H9 (cell line): ENCODE data around the gene ZNF236. TPM values are rescaled to one million over a fixed set of nuclear protein-coding genes. Genes with fewer than 3 reads are reported as not detected.
A peak's percentile ranks its signal among the peaks of the same experiment; 100 is the strongest.

Source experiments
- DNase-seq: peaks from one replicate; pipeline ENCODE4 v3.0.0-alpha.2; 2017
- H2AFZ ChIP-seq: one replicate; pipeline ENCODE4 v1.6.1; 2013; ENCODE audit warnings: mild to moderate bottlenecking, low read length, control low read depth, moderate library complexity
- H2AK5ac ChIP-seq: 2 replicates; pipeline ENCODE4 v1.6.1; 2013; ENCODE audit warnings: low read length, control low read depth, mixed read lengths; ENCODE audit not compliant: insufficient read length
- H2BK120ac ChIP-seq: one replicate; pipeline ENCODE4 v1.6.1; 2013; ENCODE audit warnings: low read depth, mild to moderate bottlenecking, low read length, control low read depth, inconsistent platforms; ENCODE audit not compliant: poor library complexity, severe bottlenecking
- H2BK12ac ChIP-seq: 2 replicates; pipeline ENCODE4 v1.6.1; 2013; ENCODE audit warnings: low read length, control low read depth, mixed read lengths, low read depth; ENCODE audit not compliant: insufficient read length
- H2BK15ac ChIP-seq: 2 replicates; pipeline ENCODE4 v1.6.1; 2013; ENCODE audit warnings: low read depth, low read length, control low read depth
- H2BK20ac ChIP-seq: one replicate; pipeline ENCODE4 v1.6.1; 2013; ENCODE audit warnings: low read depth, mild to moderate bottlenecking, low read length, control low read depth, inconsistent platforms; ENCODE audit not compliant: poor library complexity, severe bottlenecking
- H2BK5ac ChIP-seq: 2 replicates; pipeline ENCODE4 v1.6.1; 2013; ENCODE audit warnings: low read length, control low read depth, mixed read lengths; ENCODE audit not compliant: insufficient read length
- H3K14ac ChIP-seq: 2 replicates; pipeline ENCODE4 v1.6.1; 2013; ENCODE audit warnings: low read length, control low read depth; ENCODE audit not compliant: insufficient read depth
- H3K18ac ChIP-seq: 2 replicates; pipeline ENCODE4 v1.6.1; 2013; ENCODE audit warnings: low read depth, mild to moderate bottlenecking, mixed read lengths, low read length, control low read depth; ENCODE audit not compliant: insufficient read length
- H3K23ac ChIP-seq: 2 replicates; pipeline ENCODE4 v1.6.1; 2013; ENCODE audit warnings: low read length, control low read depth, mixed read lengths, low read depth; ENCODE audit not compliant: insufficient read length
- H3K23me2 ChIP-seq: 2 replicates; pipeline ENCODE4 v1.6.1; 2013; ENCODE audit warnings: low read depth, mild to moderate bottlenecking, mixed read lengths, low read length, control low read depth; ENCODE audit not compliant: insufficient read length, poor library complexity, severe bottlenecking
- H3K27ac ChIP-seq: 2 replicates; pipeline ENCODE4 v1.5.1; 2013; ENCODE audit warnings: low read length, control low read depth, mixed read lengths, low read depth; ENCODE audit not compliant: insufficient read length
- H3K27me3 ChIP-seq: 2 replicates; pipeline ENCODE4 v1.6.1; 2013; ENCODE audit warnings: low read length, control low read depth, inconsistent platforms; ENCODE audit not compliant: insufficient read depth
- H3K4ac ChIP-seq: 2 replicates; pipeline ENCODE4 v1.6.1; 2013; ENCODE audit warnings: low read depth, mild to moderate bottlenecking, control low read depth, inconsistent platforms, low read length, moderate library complexity
- H3K4me1 ChIP-seq: 2 replicates; pipeline ENCODE4 v1.6.1; 2013; ENCODE audit warnings: low read length, control low read depth, inconsistent platforms; ENCODE audit not compliant: insufficient read depth
- H3K4me2 ChIP-seq: 2 replicates; pipeline ENCODE4 v1.6.1; 2013; ENCODE audit warnings: low read length, control low read depth, mixed read lengths; ENCODE audit not compliant: insufficient read length, insufficient read depth
- H3K56ac ChIP-seq: 2 replicates; pipeline ENCODE4 v1.6.1; 2013; ENCODE audit warnings: low read depth, mild to moderate bottlenecking, mixed read lengths, low read length, control low read depth; ENCODE audit not compliant: insufficient read length
- H3K79me1 ChIP-seq: 2 replicates; pipeline ENCODE4 v1.6.1; 2013; ENCODE audit warnings: low read depth, mild to moderate bottlenecking, moderate library complexity, low read length, control low read depth, inconsistent platforms; ENCODE audit not compliant: insufficient read depth, poor library complexity, severe bottlenecking
- H3K79me2 ChIP-seq: 2 replicates; pipeline ENCODE4 v1.6.1; 2013; ENCODE audit warnings: low read length, control low read depth, inconsistent platforms; ENCODE audit not compliant: insufficient read depth
- H3K9ac ChIP-seq: 2 replicates; pipeline ENCODE4 v1.6.1; 2013; ENCODE audit warnings: low read length, control low read depth, mixed read lengths; ENCODE audit not compliant: insufficient read length; ENCODE audit errors: extremely low read depth
- H3K9me3 ChIP-seq: one replicate; pipeline ENCODE4 v1.6.1; 2013; ENCODE audit warnings: low read depth, low read length, inconsistent platforms; ENCODE audit not compliant: control insufficient read depth
- H3T11ph ChIP-seq: one replicate; pipeline ENCODE4 v1.6.1; 2013; ENCODE audit warnings: mild to moderate bottlenecking, low read length, control low read depth, inconsistent platforms
- H4K20me1 ChIP-seq: one replicate; pipeline ENCODE4 v1.6.1; 2013; ENCODE audit not compliant: control insufficient read depth, insufficient read length, insufficient read depth
- H4K5ac ChIP-seq: 2 replicates; pipeline ENCODE4 v1.6.1; 2013; ENCODE audit warnings: low read depth, mild to moderate bottlenecking, mixed read lengths, low read length, control low read depth; ENCODE audit not compliant: insufficient read length
- H4K8ac ChIP-seq: replicated peaks from 2 replicates; pipeline ENCODE4 v1.6.1; 2013; ENCODE audit warnings: low read length, control low read depth, mixed read lengths, low read depth; ENCODE audit not compliant: insufficient read length
- H4K91ac ChIP-seq: 2 replicates; pipeline ENCODE4 v1.6.1; 2013; ENCODE audit warnings: low read depth, mild to moderate bottlenecking, moderate library complexity, mixed read lengths, low read length, control low read depth; ENCODE audit not compliant: insufficient read length
- H3K27ac Mint-ChIP-seq, 3 experiments: 2 replicates in 2 of 3; 3 replicates in 1 of 3; pipeline ENCODE4 v1.8.0; 2020 to 2021; ENCODE audit warnings: mixed read lengths in 3 of 3, mild to moderate bottlenecking in 1 of 3, moderate library complexity in 1 of 3
- H3K27me3 Mint-ChIP-seq: 2 replicates; pipeline ENCODE4 v1.8.0; 2021; ENCODE audit warnings: low read depth, mild to moderate bottlenecking, moderate library complexity, mixed read lengths
- H3K36me3 Mint-ChIP-seq, 3 experiments: 2 replicates in 2 of 3; 3 replicates in 1 of 3; pipeline ENCODE4 v1.8.0; 2020 to 2021; ENCODE audit warnings: low read depth in 3 of 3, mixed read lengths in 3 of 3; ENCODE audit not compliant: insufficient read depth in 1 of 3
- H3K4me1 Mint-ChIP-seq, 2 experiments: 2 replicates each; pipeline ENCODE4 v1.8.0; 2020; ENCODE audit warnings: mixed read lengths in 2 of 2
- H3K4me3 Mint-ChIP-seq, 2 experiments: 2 replicates in 1 of 2; 3 replicates in 1 of 2; pipeline ENCODE4 v1.8.0; 2020 to 2021; ENCODE audit warnings: mild to moderate bottlenecking in 2 of 2, mixed read lengths in 2 of 2, moderate library complexity in 1 of 2
- H3K9me3 Mint-ChIP-seq, 2 experiments: 2 replicates in 1 of 2; 3 replicates in 1 of 2; pipeline ENCODE4 v1.8.0; 2020; ENCODE audit warnings: mild to moderate bottlenecking in 2 of 2, mixed read lengths in 2 of 2, moderate library complexity in 1 of 2
- CTCF ChIP-seq: fragments of 200-600 bp; sonication (generic); conservative IDR thresholded peaks from 3 replicates; pipeline ENCODE4 v1.8.0; 2021; ENCODE audit warnings: antibody characterized with exemption, mild to moderate bottlenecking
- WGBS: extraction: QIAGEN DNeasy Blood & Tissue Kit; methylation state at CpG from one replicate; pipeline ENCODE4 v1.1.7; 2013; ENCODE audit warnings: missing lambda C conversion rate, low lambda C conversion rate, mixed read lengths; ENCODE audit not compliant: insufficient read length; ENCODE audit errors: extremely low coverage; 5-methylcytosine and 5-hydroxymethylcytosine counted together
- total RNA-seq: library from RNA; stranded (reverse); gene quantifications from 2 replicates; pipeline ENCODE4 v1.2.1, GENCODE V29; 2021

The ZNF236 gene
- total RNA-seq, 1 experiment from 2014 or later, result 16.0 TPM

GRCh38 chr18:76979111-76979751 is 156.9 kb downstream of the ZNF236 start:
- no peak overlapping the region for H3K4me2 ChIP-seq
- no peaks in the 10 kb centered on the region for H4K20me1 ChIP-seq
- H3K79me2 ChIP-seq, result no peaks in the 10 kb centered on the region
- DNase-seq, result no peak
- Mint-ChIP-seq H3K9me3 (no peaks in the 10 kb centered on the region), H3K4me1 (peaks cover 49 to 53% of the 10 kb centered on the region in 2 experiments), H3K27me3 (no peaks in the 10 kb centered on the region), H3K4me3 (no peak overlapping the region), H3K27ac (peak overlapping the region in 2 of 3 experiments; percentile 75 to 81; a peak in 1 of 7 replicates), H3K36me3 (peaks cover 0 to 6% (median 1%) of the 10 kb centered on the region in 3 experiments; a peak in 3 of 7 replicates)
- H2BK120ac ChIP-seq, result no peak overlapping the region
- H3K18ac ChIP-seq, result no peak overlapping the region
- no peak overlapping the region for H2BK20ac ChIP-seq
- no peak overlapping the region for H3T11ph ChIP-seq
- peaks cover 7% of the 10 kb centered on the region for H3K4me1 ChIP-seq
- no peak overlapping the region for H3K23ac ChIP-seq
- no peaks in the 10 kb centered on the region for H3K79me1 ChIP-seq
- H3K23me2 ChIP-seq, result no peaks in the 10 kb centered on the region
- no peak overlapping the region for H2BK15ac ChIP-seq
- no peak overlapping the region for H3K27ac ChIP-seq
- no peak overlapping the region for H3K9ac ChIP-seq
- no peak overlapping the region for H3K56ac ChIP-seq
- H3K27me3 ChIP-seq, result no peaks in the 10 kb centered on the region
- no peak overlapping the region for H4K5ac ChIP-seq
- H2BK12ac ChIP-seq, result no peak overlapping the region
- H2AFZ ChIP-seq, result no peak overlapping the region
- no peak overlapping the region for H4K91ac ChIP-seq
- H3K4ac ChIP-seq, result no peak overlapping the region
- no peak overlapping the region for H2BK5ac ChIP-seq
- TF ChIP-seq CTCF, result no peak
- no CpG with 5 or more reads among the region's 31 CpGs for WGBS
- no peak overlapping the region for H4K8ac ChIP-seq
- no peak overlapping the region for H2AK5ac ChIP-seq
- H3K9me3 ChIP-seq, result no peaks in the 10 kb centered on the region
- no peak overlapping the region for H3K14ac ChIP-seq
